Measurements from ENCODE around the gene ALDH8A1.

DNA sequence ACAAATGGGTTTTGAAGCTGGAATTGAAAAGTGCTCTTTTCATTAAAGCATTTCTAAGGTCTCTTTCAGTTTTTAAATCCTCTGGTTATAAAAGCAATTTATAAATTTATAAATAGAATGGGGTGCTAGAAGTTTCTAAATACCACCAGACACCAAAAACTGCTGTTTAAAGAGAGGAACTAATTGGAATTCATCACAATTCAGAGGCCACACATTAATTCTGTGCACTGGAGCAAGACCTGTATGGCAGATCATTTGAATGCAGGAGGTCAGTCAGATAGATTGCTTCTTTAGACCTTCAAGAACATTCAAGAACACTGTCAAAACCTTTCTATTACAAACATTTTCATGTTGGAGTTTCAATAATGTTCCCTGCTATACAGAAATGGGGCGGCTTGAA, 55.1 kb downstream of the ALDH8A1 start:
- TF ChIP-seq, protein P1, sequence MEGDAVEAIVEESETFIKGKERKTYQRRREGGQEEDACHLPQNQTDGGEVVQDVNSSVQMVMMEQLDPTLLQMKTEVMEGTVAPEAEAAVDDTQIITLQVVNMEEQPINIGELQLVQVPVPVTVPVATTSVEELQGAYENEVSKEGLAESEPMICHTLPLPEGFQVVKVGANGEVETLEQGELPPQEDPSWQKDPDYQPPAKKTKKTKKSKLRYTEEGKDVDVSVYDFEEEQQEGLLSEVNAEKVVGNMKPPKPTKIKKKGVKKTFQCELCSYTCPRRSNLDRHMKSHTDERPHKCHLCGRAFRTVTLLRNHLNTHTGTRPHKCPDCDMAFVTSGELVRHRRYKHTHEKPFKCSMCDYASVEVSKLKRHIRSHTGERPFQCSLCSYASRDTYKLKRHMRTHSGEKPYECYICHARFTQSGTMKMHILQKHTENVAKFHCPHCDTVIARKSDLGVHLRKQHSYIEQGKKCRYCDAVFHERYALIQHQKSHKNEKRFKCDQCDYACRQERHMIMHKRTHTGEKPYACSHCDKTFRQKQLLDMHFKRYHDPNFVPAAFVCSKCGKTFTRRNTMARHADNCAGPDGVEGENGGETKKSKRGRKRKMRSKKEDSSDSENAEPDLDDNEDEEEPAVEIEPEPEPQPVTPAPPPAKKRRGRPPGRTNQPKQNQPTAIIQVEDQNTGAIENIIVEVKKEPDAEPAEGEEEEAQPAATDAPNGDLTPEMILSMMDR (optimal IDR thresholded peaks at IDR 0.05 in 1 of 3, IDR thresholded peaks at IDR 0.05 in 1 of 3, conservative IDR thresholded peaks at IDR 0.05 in 1 of 3; ENCODE audit: extremely low read depth in 1 of 3, insufficient read depth in 2 of 3, low read length in 3 of 3) = no peak
- no peak for TF ChIP-seq EZH2 (IDR thresholded peaks at IDR 0.05; ENCODE audit: low read length)

Data from keratinocyte (primary cell).